Measurements from ENCODE around the gene HIPK2.
"Not testable (repeated sequence)": the region's sequence is repeated elsewhere in the genome, so short reads cannot be mapped to it uniquely, and the experiment has no call there.

Gene HIPK2

GRCh38 chr7:139559364-139560105, 218.3 kb downstream of the HIPK2 start:
- no peak for DNase-seq

DNA sequence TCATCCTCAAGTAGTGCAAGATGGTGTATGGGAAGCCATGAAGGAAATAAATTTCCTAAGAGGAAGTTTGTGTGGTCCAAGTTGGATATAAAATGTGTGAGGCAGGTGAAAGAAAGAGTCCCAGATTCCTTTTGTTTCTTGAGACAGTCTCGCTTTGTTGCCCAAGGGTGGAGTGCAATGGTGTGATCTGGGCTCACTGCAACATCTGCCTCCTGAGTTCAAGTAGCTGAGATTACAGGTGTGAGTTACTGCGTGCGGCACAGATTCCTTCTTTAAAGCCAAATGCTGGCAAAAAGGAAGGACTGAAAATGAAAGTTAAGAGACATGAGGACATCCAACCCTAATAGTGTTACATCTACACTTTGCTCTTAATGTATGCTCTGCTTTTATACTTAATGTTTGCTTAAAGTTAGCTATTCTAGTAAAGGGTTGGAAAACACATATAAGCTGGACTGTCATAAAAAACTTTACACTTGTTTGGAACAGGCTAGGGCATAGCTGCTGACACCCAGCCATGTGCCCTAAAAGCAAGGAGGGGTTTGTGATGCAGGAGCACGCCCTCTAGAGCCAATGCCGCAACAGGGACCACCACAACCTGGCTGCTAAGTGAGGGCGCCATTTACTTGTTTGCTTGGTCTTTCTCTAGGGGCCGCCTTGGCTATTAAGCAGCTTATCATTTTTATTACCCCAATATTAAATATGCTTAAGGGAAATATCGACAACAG, 219.8 kb downstream of the HIPK2 start:
- DNase-seq = peak; percentile 27

DNA sequence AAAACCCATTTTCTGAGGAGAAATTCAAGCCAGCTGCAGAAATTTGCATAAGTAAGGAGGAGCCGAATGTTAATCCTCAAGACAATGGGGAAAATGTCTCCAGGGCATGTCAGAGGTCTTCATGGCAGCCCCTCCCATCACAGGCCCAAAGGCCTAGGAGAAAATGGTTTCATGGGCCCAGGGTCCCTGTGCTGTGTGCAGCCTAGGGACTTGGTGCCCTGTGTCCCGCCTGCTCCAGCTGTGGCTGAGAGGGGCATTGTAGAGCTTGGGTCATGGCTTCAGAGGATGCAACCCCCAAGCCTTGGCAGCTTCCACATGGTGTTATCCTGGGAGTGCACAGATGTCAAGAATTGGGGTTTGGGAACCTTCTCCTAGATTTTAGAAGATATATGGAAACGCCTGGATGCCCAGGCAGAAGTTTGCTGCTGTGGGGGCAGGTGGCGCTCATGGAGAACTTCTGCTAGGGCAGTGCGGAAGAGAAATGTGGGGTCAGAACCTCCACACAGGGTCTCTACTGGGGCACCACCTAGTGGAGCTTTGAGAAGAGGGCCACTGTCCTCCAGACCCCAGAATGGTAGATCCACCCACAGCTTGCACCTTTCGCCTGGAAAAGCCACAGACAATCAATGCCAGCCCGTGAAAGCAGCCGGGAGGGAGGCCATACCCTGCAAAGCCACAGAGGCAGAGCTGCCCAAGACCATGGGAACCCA, 223.7 kb downstream of the HIPK2 start:
- not testable (repeated sequence) for DNase-seq

GRCh38 chr7:139548302-139549028, 229.3 kb downstream of the HIPK2 start:
- DNase-seq = no peak

GRCh38 chr7:139544645-139545044, 233.2 kb downstream of the HIPK2 start:
- DNase-seq = no peak

DNA sequence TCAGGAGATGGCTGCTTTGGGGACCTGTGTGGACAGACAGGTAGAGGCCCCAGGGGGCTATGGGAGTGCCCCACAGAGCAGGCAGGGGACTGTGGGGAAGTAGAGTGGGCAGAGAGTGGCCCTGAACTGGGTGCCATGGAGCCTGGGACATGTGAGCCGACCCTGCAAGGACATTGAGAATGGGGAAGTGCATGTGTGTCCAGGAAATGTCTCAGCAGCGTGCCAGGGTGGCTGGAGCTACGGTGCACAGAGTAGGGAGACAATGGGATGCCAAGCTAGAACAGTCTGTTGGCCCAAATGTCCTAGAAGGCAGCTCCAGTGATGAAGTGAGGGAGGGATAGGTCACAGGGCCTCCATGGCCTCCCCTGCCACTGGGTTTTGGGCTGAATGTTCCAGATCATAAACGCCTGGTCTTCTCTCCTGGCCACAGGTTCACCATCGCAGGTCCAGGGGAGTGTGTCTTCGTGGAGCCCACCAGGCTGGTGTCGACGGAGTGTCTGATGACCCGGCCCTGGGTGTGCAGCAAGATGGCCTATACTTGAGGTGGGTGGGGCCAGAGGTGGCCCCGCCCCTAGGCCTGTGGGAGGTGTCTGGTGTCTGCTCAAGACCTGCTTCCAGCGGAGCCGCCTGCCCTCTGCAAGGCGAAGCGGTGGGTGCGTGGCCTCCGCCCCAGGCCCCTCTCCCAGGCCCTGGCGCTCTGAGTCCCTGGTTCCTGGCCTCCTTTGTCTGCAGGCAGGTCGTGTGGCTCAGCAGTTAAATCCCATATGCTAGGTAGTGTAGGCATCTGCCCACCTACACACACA, 233.8 kb downstream of the HIPK2 start:
- no peak for DNase-seq

GRCh38 chr7:139542308-139543151, 235.3 kb downstream of the HIPK2 start:
- no peak for DNase-seq

DNA sequence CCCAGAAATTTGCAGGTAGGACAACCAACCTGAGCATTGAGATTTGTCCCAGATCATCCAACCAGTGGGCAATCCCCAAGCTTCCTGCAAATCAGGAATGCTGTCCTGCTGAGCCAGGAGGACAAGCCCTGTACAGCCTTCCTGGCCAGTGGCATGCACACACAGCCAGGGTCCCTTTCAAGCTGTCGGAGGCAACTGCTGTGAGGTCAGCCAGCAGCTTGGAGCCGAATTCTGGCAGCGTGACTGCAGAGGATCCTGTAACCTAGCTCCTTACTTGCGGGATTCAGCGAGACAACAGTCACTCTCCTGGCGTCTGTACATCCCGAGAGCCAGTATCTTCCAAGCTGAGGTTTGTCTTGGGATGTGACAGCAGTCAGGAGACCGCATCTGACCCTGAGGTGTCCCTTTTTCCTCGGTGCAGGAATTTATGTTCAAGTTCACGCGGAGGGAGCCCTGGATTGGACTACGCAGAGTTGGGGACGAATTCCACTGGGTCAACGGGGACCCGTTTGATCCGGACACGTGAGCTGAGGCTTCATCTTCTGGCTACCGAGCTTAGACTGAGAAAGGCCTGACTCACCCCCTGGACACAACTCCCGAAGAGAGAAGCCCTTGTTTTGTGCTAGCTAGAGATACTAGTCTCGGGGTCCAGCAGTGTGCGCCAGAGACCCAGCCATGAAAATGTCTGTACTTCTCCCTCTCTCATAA, 236.0 kb downstream of the HIPK2 start:
- DNase-seq = no peak

- DNase-seq = no peak
Measured at GRCh38 chr7:139540203-139540602, 237.6 kb downstream of the HIPK2 start.

DNA sequence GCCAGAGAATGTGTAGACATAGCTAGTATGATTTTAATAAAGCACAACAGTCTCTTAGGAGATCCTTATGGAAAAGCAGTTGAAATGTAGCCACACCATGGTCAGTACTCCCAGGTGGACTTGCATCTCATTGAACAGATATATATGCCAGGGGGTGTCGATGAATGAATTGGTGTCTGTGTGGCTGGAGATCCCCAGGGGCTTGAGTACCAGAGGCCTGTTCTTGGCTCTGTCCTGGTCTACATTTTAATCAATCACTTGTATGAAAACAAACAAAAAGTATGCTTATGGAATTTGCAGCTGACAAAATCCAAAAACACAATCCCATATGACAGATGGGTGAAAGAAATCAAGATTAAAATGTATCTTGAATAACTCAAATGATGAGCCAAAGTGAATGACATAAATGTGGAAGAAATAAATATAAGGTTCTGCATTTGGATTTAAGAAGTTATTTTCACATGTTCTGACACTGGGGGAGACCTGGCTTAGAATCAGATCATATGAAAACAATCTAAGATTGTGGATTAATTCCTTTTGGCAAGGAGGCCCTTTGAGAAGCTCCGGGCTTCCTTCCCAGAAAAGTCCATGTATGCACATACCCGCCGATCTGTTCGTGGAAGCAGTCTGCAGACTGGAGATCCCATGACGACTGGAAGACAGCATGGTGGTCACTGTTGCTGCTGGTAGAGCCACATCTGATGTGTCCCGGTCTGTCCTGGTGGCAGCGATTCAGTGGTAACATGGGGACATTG, 238.7 kb downstream of the HIPK2 start:
- DNase-seq = no peak

- DNase-seq = no peak
Measured at GRCh38 chr7:139536152-139536551, 241.6 kb downstream of the HIPK2 start.

- no peak for DNase-seq
Measured at GRCh38 chr7:139534966-139535651, 242.7 kb downstream of the HIPK2 start.

GRCh38 chr7:139534096-139534495, 243.7 kb downstream of the HIPK2 start:
- DNase-seq = no peak

DNA sequence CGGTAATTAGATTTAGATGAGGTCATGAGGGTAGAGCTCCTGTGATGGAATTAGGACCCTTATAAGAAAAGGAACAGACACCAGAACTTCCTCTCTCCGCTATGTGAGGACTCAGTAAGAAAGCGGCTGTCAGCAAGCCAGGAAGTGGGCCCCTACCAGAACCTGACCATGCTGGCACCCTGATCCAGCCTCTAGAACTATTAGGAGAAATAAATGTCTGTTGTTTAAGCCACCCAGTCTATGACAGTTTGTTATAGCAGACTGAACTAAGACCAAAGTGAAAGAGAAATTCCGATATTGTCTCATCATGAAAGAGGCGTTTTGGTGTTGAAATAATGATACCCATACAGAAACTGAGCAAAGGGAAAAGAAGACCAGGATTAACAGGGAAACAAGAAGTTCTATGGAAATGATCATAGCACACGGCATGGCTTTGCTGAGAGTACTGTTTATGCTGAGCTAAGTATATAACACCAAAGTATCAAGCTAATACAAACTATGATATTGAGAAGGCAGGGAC, 245.1 kb downstream of the HIPK2 start:
- DNase-seq = no peak

DNA sequence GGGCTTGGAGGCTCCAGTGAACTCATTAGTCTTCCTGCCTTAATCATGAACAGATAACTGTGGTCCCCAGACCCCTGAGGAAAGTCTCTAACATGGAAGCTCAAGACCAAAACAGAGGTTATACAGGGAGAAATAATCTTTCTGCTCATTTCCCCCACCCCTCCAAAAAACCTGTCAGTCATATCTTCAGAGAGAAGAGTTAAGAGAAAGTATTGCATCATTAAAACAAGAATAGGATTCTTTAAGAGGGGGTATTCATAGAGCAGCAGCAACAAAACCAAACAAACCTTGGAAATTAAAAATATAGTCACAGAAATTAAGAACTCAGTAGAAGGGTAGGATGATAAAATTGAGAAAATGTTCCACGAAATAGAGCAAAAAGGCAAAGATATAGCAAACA, 246.7 kb downstream of the HIPK2 start:
- no peak for DNase-seq

DNA sequence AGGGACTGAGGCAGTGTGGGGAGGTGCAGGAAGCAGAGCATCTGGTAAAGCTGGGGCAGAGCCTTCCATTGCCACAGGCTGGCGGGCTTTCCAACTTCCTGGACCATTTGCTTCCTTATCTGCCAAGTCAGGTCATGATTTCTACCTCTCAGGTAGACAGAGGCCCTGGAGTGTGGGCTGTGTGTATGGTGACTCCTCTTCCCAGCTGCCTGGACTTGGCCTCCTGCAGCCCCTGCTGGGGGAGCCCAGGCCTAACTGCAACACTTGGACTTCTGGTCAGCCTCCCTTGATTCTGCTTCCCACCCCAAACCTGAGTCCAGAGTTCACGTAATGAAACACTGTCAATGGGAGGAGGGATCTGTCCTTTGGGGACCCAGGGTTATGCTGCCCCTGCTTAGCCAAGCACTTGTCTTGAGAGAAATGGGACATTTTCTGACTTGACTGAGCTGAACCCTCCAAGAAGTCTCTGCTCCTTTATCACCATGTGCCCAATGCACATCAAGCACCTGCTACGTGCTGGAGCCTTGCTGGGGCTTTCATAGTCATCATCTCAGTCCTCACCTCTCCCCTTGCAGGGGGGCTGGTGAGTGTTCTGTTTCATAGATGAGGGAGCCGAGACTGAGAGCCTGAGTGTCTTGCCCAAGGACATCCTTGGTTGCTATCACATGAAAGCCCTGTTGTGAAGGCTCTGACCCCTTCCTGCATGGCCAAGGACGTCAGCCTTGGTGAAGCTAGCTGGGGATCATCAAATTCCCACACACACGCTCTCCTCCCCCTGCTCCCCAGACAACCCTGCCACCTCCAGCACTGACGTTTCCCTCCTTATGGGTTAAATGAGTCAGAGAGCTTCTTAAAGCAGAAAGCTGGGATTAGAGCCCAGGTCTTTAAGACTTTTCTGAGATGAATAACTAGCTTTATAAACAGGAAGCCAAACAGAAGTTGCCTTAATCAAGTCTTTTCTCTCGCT, 250.9 kb downstream of the HIPK2 start:
- DNase-seq = no peak

- DNase-seq = no peak
Measured at GRCh38 chr7:139525750-139526149, 252.0 kb downstream of the HIPK2 start.

- no peak for DNase-seq
Measured at GRCh38 chr7:139525239-139525638, 252.6 kb downstream of the HIPK2 start.
